Raji (cell line): ENCODE data around the gene TP53INP2.

Source experiments
- POLR2A ChIP-seq: IDR thresholded peaks from 2 replicates; pipeline ENCODE4 v1.6.1; 2011; ENCODE audit warnings: low read depth, low read length, control low read depth; ENCODE audit not compliant: insufficient read depth

TP53INP2 gene

DNA sequence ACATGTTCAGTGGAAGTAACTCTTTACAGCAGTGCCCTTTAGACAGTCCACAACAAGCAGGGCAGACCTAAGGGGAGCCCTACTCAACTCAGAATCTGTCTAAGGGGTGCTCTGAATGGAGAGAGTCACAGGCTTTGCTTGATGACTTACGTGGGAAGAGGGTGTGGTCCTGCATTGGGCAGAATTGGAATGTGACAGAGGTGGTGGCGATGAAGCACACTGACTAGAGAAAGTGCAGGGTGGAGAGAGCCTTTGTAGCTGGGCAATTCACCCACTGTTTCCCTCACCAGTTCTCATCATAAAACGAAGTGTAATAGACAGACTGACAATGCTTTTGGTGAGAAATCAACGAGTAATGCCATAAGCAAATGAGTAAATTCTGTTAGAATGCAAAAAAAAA, 11.2 kb downstream of the TP53INP2 start:
- TF ChIP-seq POLR2A: no peak

GRCh38 chr20:34716921-34717229, 12.7 kb downstream of the TP53INP2 start:
- TF ChIP-seq POLR2A: no peak

- TF ChIP-seq POLR2A: no peak
These were observed 13.3 kb downstream of the TP53INP2 start for GRCh38 chr20:34717230-34718095.

DNA sequence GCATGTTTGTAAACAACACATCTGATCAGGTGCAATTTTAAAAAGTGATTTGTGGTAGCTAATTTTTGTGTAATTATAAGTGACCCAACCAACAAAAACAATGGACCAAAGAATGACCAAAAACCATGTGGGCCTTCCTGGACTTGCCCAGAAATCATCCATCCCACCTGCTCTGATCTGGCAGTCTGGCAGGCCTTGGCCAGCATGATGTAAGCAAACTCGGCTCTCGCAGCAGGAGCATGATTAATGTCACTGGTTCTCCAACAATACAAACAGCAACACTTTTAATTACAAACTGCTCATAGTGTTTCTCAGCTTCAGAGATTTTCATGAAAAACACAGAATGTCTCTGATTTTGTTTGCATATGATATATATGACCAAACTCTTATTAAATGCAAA, 16.1 kb downstream of the TP53INP2 start:
- no peak for TF ChIP-seq POLR2A

DNA sequence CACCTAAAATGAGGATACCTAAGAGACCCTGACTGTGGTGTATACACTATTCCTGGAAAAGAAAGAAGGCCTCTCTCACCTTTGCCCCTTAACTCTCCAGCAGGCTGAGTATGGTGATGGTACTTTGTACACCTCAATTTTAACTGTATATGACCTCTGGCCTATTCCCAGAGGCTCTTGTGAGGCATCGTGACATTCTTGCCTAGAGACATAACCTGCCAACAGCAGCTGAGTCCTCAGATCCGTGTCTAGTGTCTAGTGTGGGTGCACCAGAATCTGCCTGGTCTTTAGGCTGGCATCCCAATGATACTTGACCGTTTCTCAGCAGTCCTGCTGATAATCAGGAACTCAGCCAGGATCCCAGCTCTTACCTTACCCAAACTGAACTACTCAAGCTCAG, 20.0 kb downstream of the TP53INP2 start:
- TF ChIP-seq POLR2A: no peak

- TF ChIP-seq POLR2A: no peak
These were observed 25.3 kb downstream of the TP53INP2 start for GRCh38 chr20:34729416-34729815.

DNA sequence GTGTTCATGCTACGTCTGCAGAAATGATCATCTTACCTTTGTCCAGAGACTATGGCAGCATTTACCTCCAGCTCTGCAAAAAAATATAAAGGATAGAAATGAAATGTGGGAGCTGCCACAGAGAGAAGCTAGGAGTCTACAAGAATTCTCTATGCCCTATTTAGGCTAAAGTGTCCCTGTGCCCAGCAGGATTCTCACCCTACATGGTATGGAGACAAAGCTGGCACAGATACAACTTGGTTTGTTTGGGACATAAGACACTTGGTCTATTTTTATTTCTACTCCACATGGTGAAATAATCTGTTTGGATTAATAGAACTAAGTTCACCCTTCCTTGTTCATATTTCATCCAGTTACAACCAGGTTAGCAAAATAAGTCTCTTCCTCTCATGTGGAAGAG, 28.4 kb downstream of the TP53INP2 start:
- TF ChIP-seq POLR2A: no peak

DNA sequence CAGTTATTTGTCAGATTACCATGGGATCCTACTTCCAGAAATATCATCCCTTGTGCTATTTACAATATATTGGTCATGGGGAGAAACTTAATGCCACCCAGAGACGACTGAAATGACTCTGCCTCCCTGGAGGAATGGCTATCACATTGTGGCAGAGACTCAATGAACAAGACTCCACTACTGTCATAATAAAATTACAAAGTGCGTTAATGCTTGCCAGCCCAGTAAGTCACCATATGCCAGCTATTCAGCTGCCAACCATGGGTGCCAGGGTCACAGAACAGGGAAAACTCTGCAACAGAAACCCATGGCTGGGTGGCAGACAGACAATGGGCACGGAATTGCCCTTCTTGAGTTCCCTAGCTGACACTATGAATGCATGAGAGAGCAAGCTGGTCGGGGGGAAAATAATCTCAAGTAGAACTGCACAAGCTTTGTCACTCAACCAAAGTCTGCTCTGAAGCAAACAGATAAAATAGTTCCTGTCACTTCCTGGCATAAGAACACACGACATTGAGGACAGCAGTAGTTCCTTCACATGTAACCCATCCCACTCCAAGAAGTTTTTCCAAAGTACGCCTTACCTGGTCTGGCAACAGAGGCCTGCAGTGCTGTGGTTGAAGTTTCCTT, 32.1 kb downstream of the TP53INP2 start:
- no peak for TF ChIP-seq POLR2A

DNA sequence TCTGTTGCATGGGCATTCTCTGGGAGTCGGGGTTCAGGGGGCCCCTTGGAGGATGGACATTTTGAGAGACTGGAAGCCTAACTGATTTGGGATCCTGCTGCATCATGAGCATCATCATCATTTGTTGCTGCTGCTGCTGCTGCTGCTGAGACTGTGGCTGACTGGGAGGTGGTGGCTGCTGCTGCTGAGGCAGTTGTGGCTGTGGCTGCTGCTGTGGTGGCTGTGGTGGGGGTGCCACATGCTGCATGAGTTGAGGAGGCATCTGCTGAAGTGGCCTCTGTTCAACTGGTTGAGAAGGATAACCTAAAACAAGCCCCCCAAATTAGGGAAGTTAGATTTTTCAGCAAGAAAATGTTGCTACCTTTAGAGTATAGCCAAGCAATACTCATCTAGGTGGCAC, 38.9 kb downstream of the TP53INP2 start:
- no peak for TF ChIP-seq POLR2A

- TF ChIP-seq POLR2A: no peak
These were observed 40.2 kb downstream of the TP53INP2 start for GRCh38 chr20:34744340-34744739.

GRCh38 chr20:34744847-34745246, 40.7 kb downstream of the TP53INP2 start:
- no peak for TF ChIP-seq POLR2A

- no peak for TF ChIP-seq POLR2A
These were observed 42.5 kb downstream of the TP53INP2 start for GRCh38 chr20:34746674-34747073.

GRCh38 chr20:34747479-34747878, 43.3 kb downstream of the TP53INP2 start:
- TF ChIP-seq POLR2A: no peak

- no peak for TF ChIP-seq POLR2A
These were observed 44.6 kb downstream of the TP53INP2 start for GRCh38 chr20:34748709-34749108.

- TF ChIP-seq POLR2A: no peak
These were observed 46.3 kb downstream of the TP53INP2 start for GRCh38 chr20:34750484-34750883.

- no peak for TF ChIP-seq POLR2A
These were observed 47.3 kb downstream of the TP53INP2 start for GRCh38 chr20:34751453-34751852.
